LNCAP (cell line): Measurements from ENCODE around the gene CACNA2D4.

Experiments used
- CTCF ChIP-seq: fragments of 450-650 bp; IDR thresholded peaks from 2 replicates; pipeline ENCODE4 v1.5.1; 2017; ENCODE audit warnings: mild to moderate bottlenecking

Gene CACNA2D4

GRCh38 chr12:1870086-1870485, 48.4 kb downstream of the CACNA2D4 start:
- TF ChIP-seq CTCF: no peak

GRCh38 chr12:1869145-1869544, 49.3 kb downstream of the CACNA2D4 start:
- no peak for TF ChIP-seq CTCF

GRCh38 chr12:1865284-1865866, 53.1 kb downstream of the CACNA2D4 start:
- no peak for TF ChIP-seq CTCF

DNA sequence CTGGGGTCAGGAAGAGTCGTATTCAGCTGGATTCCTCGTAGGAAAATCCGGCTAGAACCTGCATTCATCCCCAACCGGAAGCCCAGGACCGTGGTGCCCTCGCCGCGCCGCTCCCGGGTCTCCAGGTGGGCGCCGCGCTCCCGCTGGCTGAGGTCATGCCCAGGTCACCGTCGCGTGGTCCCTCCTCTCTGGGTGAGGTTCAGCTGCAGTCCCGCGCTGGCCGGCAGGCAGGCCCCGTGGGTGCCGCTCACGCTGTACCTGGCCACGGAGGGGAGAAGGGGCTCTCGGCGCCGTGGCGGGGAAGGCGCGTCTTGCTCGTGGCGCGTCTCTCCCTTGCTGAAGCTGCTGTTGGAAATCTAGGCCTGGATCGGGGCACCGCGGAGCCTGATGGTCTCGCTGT, 53.6 kb downstream of the CACNA2D4 start:
- TF ChIP-seq CTCF: no peak

DNA sequence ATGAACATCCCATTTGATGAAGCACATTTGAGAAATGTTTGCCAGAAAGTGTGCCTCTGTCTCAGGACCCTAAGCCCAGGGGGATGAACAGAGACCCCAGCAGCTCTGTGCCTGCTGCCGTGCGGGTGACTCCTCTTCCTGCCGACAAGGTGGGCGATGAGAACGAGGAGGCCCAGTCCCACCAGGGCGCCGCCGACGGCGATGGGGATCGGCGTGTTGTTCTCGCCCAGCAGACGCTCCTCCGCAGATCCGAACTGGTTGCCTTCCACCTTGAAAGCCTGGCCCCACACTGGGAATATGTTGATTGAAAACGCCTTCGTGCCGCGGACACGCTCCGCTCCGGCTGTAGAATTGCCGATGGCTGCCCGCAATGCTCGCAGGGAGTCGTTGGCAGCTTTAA, 54.0 kb downstream of the CACNA2D4 start:
- no peak for TF ChIP-seq CTCF

- TF ChIP-seq CTCF: no peak
Observed at GRCh38 chr12:1863823-1864222, 54.6 kb downstream of the CACNA2D4 start.

- TF ChIP-seq CTCF: no peak
Observed at GRCh38 chr12:1862973-1863372, 55.5 kb downstream of the CACNA2D4 start.

GRCh38 chr12:1859643-1860042, 58.8 kb downstream of the CACNA2D4 start:
- no peak for TF ChIP-seq CTCF
